H1 (cell line): ENCODE measurements around the gene SLC2A8. TPM values are rescaled to one million over a fixed set of nuclear protein-coding genes. Genes with fewer than 3 reads are reported as not detected.
A peak's percentile ranks its signal among the peaks of the same experiment; 100 is the strongest.

Source experiments
- CTCF ChIA-PET: fragments of 300-600 bp; sonication (Branson Sonifier 250); formaldehyde crosslinking; loops from one replicate; lab custom pipeline; 2021; ENCODE audit not compliant: partially characterized antibody; lab: Charles Lee
- POLR2A ChIA-PET: fragments of 300-600 bp; sonication (Branson Sonifier 250); formaldehyde crosslinking; loops from one replicate; lab custom pipeline; 2021; ENCODE audit warnings: inconsistent platforms; ENCODE audit not compliant: partially characterized antibody; lab: Charles Lee
- DNase-seq, 2 experiments: peaks; one replicate each; pipeline versions ENCODE4 v3.0.0 to v3.0.0-alpha.2; 2010 to 2022; ENCODE audit warnings: low spot score in 2 of 2, low read depth in 1 of 2, mixed read lengths in 1 of 2
- FAIRE-seq: peaks from 2 replicates; lab custom pipeline; 2011; peaks lifted over from hg19 to GRCh38; lab: Jason Lieb, UNC
- H2AFZ ChIP-seq: 2 replicates; pipeline ENCODE4 v1.8.1; 2012; ENCODE audit warnings: low read length, inconsistent platforms
- H2AK5ac ChIP-seq: 2 replicates; pipeline ENCODE4 v1.6.1; 2013; ENCODE audit warnings: low read depth, low read length
- H2BK120ac ChIP-seq: replicated peaks from 2 replicates; pipeline ENCODE3; 2013; ENCODE audit warnings: low read depth, low read length, inconsistent platforms
- H2BK12ac ChIP-seq: 2 replicates; pipeline ENCODE4 v1.6.1; 2013; ENCODE audit warnings: low read depth, low read length
- H2BK15ac ChIP-seq: 2 replicates; pipeline ENCODE4 v1.6.1; 2013; ENCODE audit warnings: low read length
- H2BK20ac ChIP-seq: 2 replicates; pipeline ENCODE4 v1.6.1; 2013; ENCODE audit warnings: low read length
- H2BK5ac ChIP-seq: 2 replicates; pipeline ENCODE4 v1.6.1; 2013; ENCODE audit warnings: low read depth, low read length
- H3K14ac ChIP-seq: 2 replicates; pipeline ENCODE4 v1.6.1; 2013; ENCODE audit warnings: inconsistent platforms; ENCODE audit not compliant: insufficient read length
- H3K18ac ChIP-seq: 2 replicates; pipeline ENCODE4 v1.6.1; 2013; ENCODE audit warnings: low read length; ENCODE audit errors: extremely low read depth
- H3K23ac ChIP-seq: 2 replicates; pipeline ENCODE4 v1.6.1; 2013; ENCODE audit warnings: inconsistent platforms; ENCODE audit not compliant: insufficient read length
- H3K23me2 ChIP-seq: 2 replicates; pipeline ENCODE4 v1.6.1; 2013; ENCODE audit warnings: low read depth, low read length
- H3K27ac ChIP-seq: 2 replicates; pipeline ENCODE4 v1.6.1; 2011; ENCODE audit warnings: low read depth, low read length, inconsistent platforms
- H3K27me3 ChIP-seq, 4 experiments: replicated peaks in 1 of 4; 1 replicate in 1 of 4; 2 replicates in 3 of 4; pipeline versions ENCODE4 v1.6.1 to v1.8.1; 2011 to 2013; ENCODE audit warnings: low read length in 3 of 4, mild to moderate bottlenecking in 3 of 4, inconsistent platforms in 2 of 4, mixed read lengths in 2 of 4, moderate library complexity in 1 of 4; ENCODE audit not compliant: control insufficient read depth in 3 of 4, insufficient read depth in 3 of 4; ENCODE audit errors: extremely low read depth in 1 of 4
- H3K36me3 ChIP-seq, 4 experiments: 2 replicates each; pipeline versions ENCODE4 v1.6.1 to v1.8.1; 2011 to 2013; ENCODE audit warnings: mild to moderate bottlenecking in 4 of 4, low read length in 3 of 4, moderate library complexity in 2 of 4, control low read depth in 1 of 4, inconsistent platforms in 1 of 4; ENCODE audit not compliant: insufficient read depth in 4 of 4, control insufficient read depth in 2 of 4
- H3K4ac ChIP-seq: replicated peaks from 2 replicates; pipeline ENCODE3; 2013; ENCODE audit warnings: low read length, low read depth, mixed read lengths, inconsistent platforms; ENCODE audit not compliant: insufficient read length
- H3K4me1 ChIP-seq, 4 experiments: replicated peaks in 1 of 4; 1 replicate in 1 of 4; 2 replicates in 3 of 4; pipeline versions ENCODE4 v1.6.1 to v1.8.1; 2011 to 2013; ENCODE audit warnings: low read length in 3 of 4, inconsistent platforms in 2 of 4, mixed read lengths in 1 of 4; ENCODE audit not compliant: insufficient read depth in 4 of 4, control insufficient read depth in 3 of 4
- H3K4me2 ChIP-seq, 2 experiments: 2 replicates each; pipeline versions ENCODE4 v1.6.1 to v1.8.1; 2011 to 2013; ENCODE audit warnings: low read depth in 2 of 2, low read length in 2 of 2, control low read depth in 1 of 2, inconsistent platforms in 1 of 2, mild to moderate bottlenecking in 1 of 2; ENCODE audit not compliant: insufficient read depth in 1 of 2
- H3K4me3 ChIP-seq, 4 experiments: fragments of 200-600, 300-600 bp in 1 of 4; sonication (generic), shearing (Covaris generic), sonication (Bioruptor Twin) in 1 of 4; 2 replicates each; pipeline versions ENCODE4 v1.5.1 to v1.8.1; 2011 to 2016; ENCODE audit warnings: low read length in 4 of 4, low read depth in 3 of 4, control low read depth in 2 of 4, inconsistent platforms in 2 of 4, mild to moderate bottlenecking in 2 of 4, mixed read lengths in 1 of 4, moderate library complexity in 1 of 4; ENCODE audit not compliant: insufficient read depth in 2 of 4; ENCODE audit errors: extremely low read depth in 1 of 4
- H3K56ac ChIP-seq: replicated peaks from 2 replicates; pipeline ENCODE3; 2013; ENCODE audit warnings: low read depth, mild to moderate bottlenecking, mixed read lengths, low read length, inconsistent platforms; ENCODE audit not compliant: insufficient read length
- H3K79me1 ChIP-seq: 2 replicates; pipeline ENCODE4 v1.6.1; 2013; ENCODE audit warnings: low read depth, low read length, control low read depth
- H3K79me2 ChIP-seq, 2 experiments: 2 replicates each; pipeline versions ENCODE4 v1.6.1 to v1.8.1; 2012 to 2013; ENCODE audit warnings: low read length in 2 of 2, mild to moderate bottlenecking in 2 of 2, inconsistent platforms in 1 of 2; ENCODE audit not compliant: insufficient read depth in 2 of 2, control insufficient read depth in 1 of 2
- H3K9ac ChIP-seq, 4 experiments: replicated peaks in 1 of 4; 1 replicate in 1 of 4; 2 replicates in 3 of 4; pipeline versions ENCODE4 v1.6.1 to v1.8.1; 2011 to 2013; ENCODE audit warnings: low read depth in 3 of 4, low read length in 3 of 4, control low read depth in 2 of 4, mild to moderate bottlenecking in 2 of 4, moderate library complexity in 2 of 4, inconsistent platforms in 1 of 4; ENCODE audit errors: extremely low read depth in 1 of 4
- H3K9me3 ChIP-seq, 2 experiments: 2 replicates each; pipeline versions ENCODE4 v1.6.1 to v1.8.1; 2012 to 2013; ENCODE audit warnings: mild to moderate bottlenecking in 2 of 2, moderate library complexity in 2 of 2, control low read depth in 1 of 2, inconsistent platforms in 1 of 2, low read depth in 1 of 2, low read length in 1 of 2, mixed read lengths in 1 of 2; ENCODE audit not compliant: insufficient read depth in 2 of 2
- H4K20me1 ChIP-seq, 2 experiments: replicated peaks in 1 of 2; 2 replicates each; pipeline versions ENCODE3 to v1.8.1; 2011 to 2013; ENCODE audit warnings: inconsistent platforms in 2 of 2, low read length in 2 of 2, mild to moderate bottlenecking in 1 of 2; ENCODE audit not compliant: insufficient read depth in 2 of 2, control insufficient read depth in 1 of 2
- H4K5ac ChIP-seq: 2 replicates; pipeline ENCODE4 v1.6.1; 2013; ENCODE audit warnings: low read length, low read depth, mixed read lengths, inconsistent platforms; ENCODE audit not compliant: insufficient read length
- H4K8ac ChIP-seq: 2 replicates; pipeline ENCODE4 v1.8.0; 2013; ENCODE audit warnings: mild to moderate bottlenecking, moderate library complexity, low read length, inconsistent platforms; ENCODE audit not compliant: insufficient read depth; ENCODE audit errors: extremely low read depth
- H4K91ac ChIP-seq: replicated peaks from 2 replicates; pipeline ENCODE3; 2013; ENCODE audit warnings: low read length, mixed read lengths, inconsistent platforms; ENCODE audit not compliant: insufficient read length
- ATF2 ChIP-seq: IDR thresholded peaks from 2 replicates; pipeline ENCODE4 v1.6.1; 2012; ENCODE audit warnings: low read length, inconsistent platforms
- CTBP2 ChIP-seq: IDR thresholded peaks from 2 replicates; pipeline ENCODE4 v1.7.0; 2011; ENCODE audit warnings: borderline replicate concordance, mild to moderate bottlenecking, moderate library complexity, mixed read lengths, low read length; ENCODE audit not compliant: insufficient read depth, insufficient read length
- JUND ChIP-seq: IDR thresholded peaks from 2 replicates; pipeline ENCODE4 v1.6.1; 2011; ENCODE audit warnings: mild to moderate bottlenecking, improper control_type of control experiment, low read length
- MAFK ChIP-seq: IDR thresholded peaks from 2 replicates; pipeline ENCODE4 v1.6.1; 2012; ENCODE audit warnings: low read depth, mild to moderate bottlenecking, improper control_type of control experiment, low read length
- RBBP5 ChIP-seq: IDR thresholded peaks from 2 replicates; pipeline ENCODE4 v1.7.1; 2012; ENCODE audit warnings: low read depth, mild to moderate bottlenecking, inconsistent platforms, low read length, moderate library complexity, borderline replicate concordance
- TEAD4 ChIP-seq: IDR thresholded peaks from 2 replicates; pipeline ENCODE4 v1.6.1; 2012; ENCODE audit warnings: low read depth, low read length, inconsistent platforms, mixed read lengths
- WGBS, 2 experiments: shearing (Covaris generic) in 1 of 2; methylation state at CpG; one replicate each; pipeline versions ENCODE4 v1.1.6 to v1.1.7; 2013 to 2015; ENCODE audit warnings: low lambda C conversion rate in 2 of 2, mixed read lengths in 2 of 2, inconsistent platforms in 1 of 2, low coverage in 1 of 2, missing lambda C conversion rate in 1 of 2; ENCODE audit not compliant: insufficient replicate concordance in 2 of 2, insufficient coverage in 1 of 2, insufficient read length in 1 of 2; ENCODE audit errors: extremely low coverage in 1 of 2, missing lambda C conversion rate in 1 of 2; 5-methylcytosine and 5-hydroxymethylcytosine counted together
- polyA plus RNA-seq, 7 experiments: library from polyadenylated mRNA; depleted of rRNA in 3 of 7; stranded (reverse) in 5 of 7; unstranded in 2 of 7; fragments of >200 nt in 5 of 7; fragments of 200-250 nt in 2 of 7; gene quantifications; 1 replicate in 5 of 7; 2 replicates in 1 of 7; 4 replicates in 1 of 7; pipeline versions ENCODE4 v1.2.1 to v1.2.3, GENCODE V29; 2011 to 2013; ENCODE audit warnings: missing spikeins in 2 of 7, mixed read lengths in 2 of 7
- total RNA-seq: library from RNA; stranded (reverse); fragmentation: NEBNext Ultra II Directional; extraction: Animal tissue kit (Norgen Biotek cat#: 25700); gene quantifications from 2 replicates; pipeline ENCODE4 v1.2.1, GENCODE V29; 2021

SLC2A8 gene
- total and polyA plus RNA-seq, 2 of the 8 experiments (the other 6 are each of a cell fraction or from before 2014, with no cell fraction given): 24.6 to 36.4 TPM

GRCh38 chr9:127422787-127423186 lies 25.8 kb downstream of the SLC2A8 start:
- peaks cover 7 to 39% of the 10 kb centered on the region in 2 experiments for H3K79me2 ChIP-seq
- H2BK15ac ChIP-seq: no peak overlapping the region
- no peak overlapping the region for H2AK5ac ChIP-seq
- no peaks in the 10 kb centered on the region for H3K27me3 ChIP-seq
- H3K36me3 ChIP-seq: no peaks in the 10 kb centered on the region
- no peak overlapping the region for H2BK5ac ChIP-seq
- H4K8ac ChIP-seq: no peak overlapping the region
- no peak overlapping the region for H3K27ac ChIP-seq
- no peak overlapping the region for H2BK12ac ChIP-seq
- peaks cover 4% of the 10 kb centered on the region for H3K79me1 ChIP-seq
- WGBS, 2 experiments: 68% methylated on average over 6 of the region's 6 CpGs; no CpG with 5 or more reads in 1 of the 2 experiments
- no peak overlapping the region for H3K18ac ChIP-seq
- H3K4ac ChIP-seq: no peak overlapping the region
- H3K56ac ChIP-seq: no peak overlapping the region
- peaks cover 2 to 6% of the 10 kb centered on the region in 2 experiments for H4K20me1 ChIP-seq
- H3K9me3 ChIP-seq: no peaks in the 10 kb centered on the region
- no peak for FAIRE-seq
- H3K4me1 ChIP-seq: peaks cover 0 to 12% (median 7%) of the 10 kb centered on the region in 4 experiments; a peak in 6 of 7 replicates
- ChIA-PET POLR2A (interaction anchor here (1.6 to 6.3 kb wide), 6 partner anchors 8 to 59 kb away, joined by 4 to 59 read pairs (median 10); partner anchors contain the start of genes LRSAM1, RPL12 and SLC2A8), CTCF (interaction anchor here (0.8 to 1.9 kb wide), 6 partner anchors 24 to 167 kb away, joined by 3 to 7 read pairs (median 3); partner anchors contain the start of gene SLC2A8)
- no peak overlapping the region for H3K14ac ChIP-seq
- H3K4me2 ChIP-seq: peak overlapping the region; percentile 58 to 74
- no peak overlapping the region for H3K23ac ChIP-seq
- no peak overlapping the region for H4K91ac ChIP-seq
- H3K23me2 ChIP-seq: peaks cover 13% of the 10 kb centered on the region
- TF ChIP-seq TEAD4 (no peak), MAFK (peak; percentile 30; the same call in 1 of the 2 replicates), RBBP5 (no peak), JUND (no peak), CTBP2 (no peak), ATF2 (no peak)
- TF ChIP-seq, all 59 proteins: peak for 1
- DNase-seq: no peak
- H4K5ac ChIP-seq: no peak overlapping the region
- H2BK20ac ChIP-seq: no peak overlapping the region
- H3K4me3 ChIP-seq: peak overlapping the region; percentile 87 to 96 (median 94); a peak in 7 of 8 replicates
- H3K9ac ChIP-seq: peak overlapping the region in 3 of 4 experiments; percentile 34 to 90 (median 38); a peak in 5 of 7 replicates
- H2BK120ac ChIP-seq: no peak overlapping the region
- H2AFZ ChIP-seq: no peak overlapping the region
